AG04449 (cell line): ENCODE measurements around the gene SPANXD.

Experiments
- CTCF ChIA-PET: fragments of 350-600 bp; formaldehyde crosslinking; extraction: SDS; loops from one replicate; lab custom pipeline; 2021; ENCODE audit warnings: antibody characterized with exemption; lab: Yijun Ruan, JAX
- POLR2A ChIA-PET: fragments of 400-600, 350-600 bp; formaldehyde crosslinking; extraction: SDS; loops from one replicate; lab custom pipeline; 2020; ENCODE audit warnings: antibody characterized with exemption, inconsistent platforms; lab: Yijun Ruan, JAX
- DNase-seq: peaks from one replicate; pipeline ENCODE4 v3.0.0-alpha.2; 2010; ENCODE audit warnings: low read depth, low spot score
- H3K4me3 ChIP-seq: 2 replicates; pipeline ENCODE4 v1.5.1; 2011; ENCODE audit warnings: low read depth, mild to moderate bottlenecking, control low read depth, low read length
- CTCF ChIP-seq: IDR thresholded peaks from one replicate; pipeline ENCODE4 v1.5.1; 2011; ENCODE audit warnings: mild to moderate bottlenecking, moderate library complexity, low read length, control low read depth, inconsistent platforms; ENCODE audit not compliant: insufficient read depth; ENCODE audit errors: missing control alignments

The SPANXD gene

GRCh38 chrX:141701072-141701471, 2.5 kb upstream of the SPANXD start:
- ChIA-PET POLR2A (no interaction called here), CTCF (no interaction called here)
- no peak overlapping the region for H3K4me3 ChIP-seq
- no peak for DNase-seq
- no peak for TF ChIP-seq CTCF

- ChIA-PET CTCF (no interaction called here), POLR2A (no interaction called here)
- no peak for TF ChIP-seq CTCF
- no peak for DNase-seq
- no peak overlapping the region for H3K4me3 ChIP-seq
These were observed 24.6 kb downstream of the SPANXD start for GRCh38 chrX:141673946-141674345.

GRCh38 chrX:141669689-141670088, 28.9 kb downstream of the SPANXD start:
- no peak for DNase-seq
- TF ChIP-seq CTCF: no peak
- no peak overlapping the region for H3K4me3 ChIP-seq
- POLR2A ChIA-PET: no interaction called here
- CTCF ChIA-PET: no interaction called here

GRCh38 chrX:141668371-141668770, 30.2 kb downstream of the SPANXD start:
- no peak for DNase-seq
- POLR2A ChIA-PET: no interaction called here
- no peak for TF ChIP-seq CTCF
- no peak overlapping the region for H3K4me3 ChIP-seq
- CTCF ChIA-PET: no interaction called here

GRCh38 chrX:141662781-141663180, 35.8 kb downstream of the SPANXD start:
- POLR2A ChIA-PET: no interaction called here
- CTCF ChIA-PET: no interaction called here
- TF ChIP-seq CTCF: no peak
- H3K4me3 ChIP-seq: no peak overlapping the region
- no peak for DNase-seq

- POLR2A ChIA-PET: no interaction called here
- CTCF ChIA-PET: no interaction called here
- DNase-seq: no peak
- no peak for TF ChIP-seq CTCF
- no peak overlapping the region for H3K4me3 ChIP-seq
These were observed 46.3 kb downstream of the SPANXD start for GRCh38 chrX:141652286-141652685.
